HEK293T (cell line): Measurements from ENCODE around the gene SYT13.

Experiments used
- CTCF ChIA-PET: fragments of 350-600 bp; formaldehyde crosslinking; extraction: SDS; loops from one replicate; lab custom pipeline; 2021; ENCODE audit warnings: antibody characterized with exemption, inconsistent platforms; lab: Yijun Ruan, JAX
- POLR2A ChIA-PET: fragments of 350-600 bp; formaldehyde crosslinking; extraction: SDS; loops from one replicate; lab custom pipeline; 2020; ENCODE audit warnings: antibody characterized with exemption, inconsistent platforms; lab: Yijun Ruan, JAX
- DNase-seq: peaks from one replicate; pipeline ENCODE4 v3.0.0; 2012; ENCODE audit warnings: mixed read lengths; ENCODE audit errors: extremely low spot score
- ARNT ChIP-seq: fragments of 450-650 bp; IDR thresholded peaks from 2 replicates; pipeline ENCODE4 v1.6.1; 2017; ENCODE audit warnings: mild to moderate bottlenecking
- BHLHE40 ChIP-seq: fragments of 450-650 bp; IDR thresholded peaks from 2 replicates; pipeline ENCODE4 v1.6.1; 2016; ENCODE audit warnings: mild to moderate bottlenecking, moderate library complexity, borderline replicate concordance
- CTBP1 ChIP-seq: fragments of 450-650 bp; IDR thresholded peaks from 2 replicates; pipeline ENCODE4 v1.6.1; 2016; ENCODE audit warnings: borderline replicate concordance
- ELF4 ChIP-seq: fragments of 450-650 bp; IDR thresholded peaks from 2 replicates; pipeline ENCODE4 v1.6.1; 2017; ENCODE audit warnings: antibody characterized with exemption
- FOXA1 ChIP-seq: fragments of 450-650 bp; IDR thresholded peaks from 2 replicates; pipeline ENCODE4 v1.6.1; 2016; ENCODE audit warnings: mild to moderate bottlenecking
- FOXK2 ChIP-seq: fragments of 450-650 bp; IDR thresholded peaks from 2 replicates; pipeline ENCODE4 v1.6.1; 2016; ENCODE audit warnings: mild to moderate bottlenecking
- FOXM1 ChIP-seq: fragments of 450-650 bp; IDR thresholded peaks from 2 replicates; pipeline ENCODE4 v1.6.1; 2017; ENCODE audit warnings: mild to moderate bottlenecking, borderline replicate concordance
- HDGF ChIP-seq: fragments of 450-650 bp; IDR thresholded peaks from 2 replicates; pipeline ENCODE4 v1.6.1; 2017; ENCODE audit warnings: antibody characterized with exemption, borderline replicate concordance
- L3MBTL2 ChIP-seq: fragments of 450-650 bp; conservative IDR thresholded peaks from 2 replicates; pipeline ENCODE4 v1.6.1; 2016; ENCODE audit warnings: mild to moderate bottlenecking
- LEF1 ChIP-seq: fragments of 450-650 bp; IDR thresholded peaks from 2 replicates; pipeline ENCODE4 v1.6.1; 2017; ENCODE audit warnings: mild to moderate bottlenecking, borderline replicate concordance
- NFRKB ChIP-seq: fragments of 450-650 bp; IDR thresholded peaks from 2 replicates; pipeline ENCODE4 v1.6.1; 2016; ENCODE audit warnings: mild to moderate bottlenecking, moderate library complexity
- SP1 ChIP-seq: fragments of 450-650 bp; IDR thresholded peaks from 2 replicates; pipeline ENCODE4 v1.6.1; 2017
- SUZ12 ChIP-seq: fragments of 450-650 bp; IDR thresholded peaks from 2 replicates; pipeline ENCODE4 v1.6.1; 2016; ENCODE audit warnings: mild to moderate bottlenecking
- TARDBP ChIP-seq: fragments of 450-650 bp; IDR thresholded peaks from 2 replicates; pipeline ENCODE4 v1.6.1; 2016
- ZNF384 ChIP-seq: fragments of 450-650 bp; IDR thresholded peaks from 2 replicates; pipeline ENCODE4 v1.6.1; 2016
- TF ChIP-seq, protein P1 (sequence below): fragments of 450-650 bp; IDR thresholded peaks from 2 replicates; pipeline ENCODE4 v1.6.1; 2016

The SYT13 gene

DNA sequence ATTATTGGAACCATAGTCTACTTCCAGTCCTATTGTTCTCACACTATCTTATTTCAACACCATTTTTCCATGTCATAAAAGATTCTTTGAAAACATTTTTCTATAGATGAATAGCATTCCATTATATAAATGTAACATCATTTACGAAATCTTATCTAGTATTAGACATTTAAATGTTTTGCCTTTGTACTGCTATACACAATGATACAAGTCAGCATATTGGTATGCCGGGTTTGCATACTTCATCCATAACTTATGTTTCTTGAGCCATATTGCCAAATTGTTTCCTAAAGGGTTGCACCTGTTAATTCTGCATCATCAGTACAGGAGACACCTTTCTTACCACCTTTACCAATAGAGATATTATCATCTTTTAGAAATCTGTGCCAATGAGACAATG lies 68.2 kb downstream of the SYT13 start:
- TF ChIP-seq CTBP1 (no peak), BHLHE40 (no peak)
- CTCF ChIA-PET: no interaction called here
- no peak for DNase-seq
- POLR2A ChIA-PET: no interaction called here

DNA sequence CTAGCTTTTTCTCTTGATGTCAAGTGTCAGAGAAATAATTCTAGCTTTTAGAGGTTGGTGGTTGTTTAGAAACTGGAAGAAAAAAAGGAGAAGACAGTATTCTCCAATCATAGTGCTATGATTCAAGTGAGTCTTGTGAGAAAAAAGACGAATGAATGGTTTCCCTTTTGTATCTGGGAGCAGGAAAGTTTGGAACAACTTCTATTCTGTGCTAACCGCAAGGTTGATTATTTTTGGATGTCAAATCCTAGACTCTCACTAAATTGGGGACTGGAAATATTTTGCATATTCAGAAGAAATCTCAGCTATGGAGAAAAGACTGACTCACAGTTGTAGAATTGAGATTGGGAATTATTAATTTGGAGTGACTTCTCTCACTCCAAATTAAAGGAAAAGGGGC lies 69.2 kb downstream of the SYT13 start:
- DNase-seq: no peak
- TF ChIP-seq SP1: no peak
- no peak for TF ChIP-seq ZNF384
- TF ChIP-seq CTBP1: no peak
- POLR2A ChIA-PET: no interaction called here
- CTCF ChIA-PET: no interaction called here

GRCh38 chr11:45216031-45216430 lies 70.1 kb downstream of the SYT13 start:
- POLR2A ChIA-PET: no interaction called here
- no peak for DNase-seq
- CTCF ChIA-PET: no interaction called here

DNA sequence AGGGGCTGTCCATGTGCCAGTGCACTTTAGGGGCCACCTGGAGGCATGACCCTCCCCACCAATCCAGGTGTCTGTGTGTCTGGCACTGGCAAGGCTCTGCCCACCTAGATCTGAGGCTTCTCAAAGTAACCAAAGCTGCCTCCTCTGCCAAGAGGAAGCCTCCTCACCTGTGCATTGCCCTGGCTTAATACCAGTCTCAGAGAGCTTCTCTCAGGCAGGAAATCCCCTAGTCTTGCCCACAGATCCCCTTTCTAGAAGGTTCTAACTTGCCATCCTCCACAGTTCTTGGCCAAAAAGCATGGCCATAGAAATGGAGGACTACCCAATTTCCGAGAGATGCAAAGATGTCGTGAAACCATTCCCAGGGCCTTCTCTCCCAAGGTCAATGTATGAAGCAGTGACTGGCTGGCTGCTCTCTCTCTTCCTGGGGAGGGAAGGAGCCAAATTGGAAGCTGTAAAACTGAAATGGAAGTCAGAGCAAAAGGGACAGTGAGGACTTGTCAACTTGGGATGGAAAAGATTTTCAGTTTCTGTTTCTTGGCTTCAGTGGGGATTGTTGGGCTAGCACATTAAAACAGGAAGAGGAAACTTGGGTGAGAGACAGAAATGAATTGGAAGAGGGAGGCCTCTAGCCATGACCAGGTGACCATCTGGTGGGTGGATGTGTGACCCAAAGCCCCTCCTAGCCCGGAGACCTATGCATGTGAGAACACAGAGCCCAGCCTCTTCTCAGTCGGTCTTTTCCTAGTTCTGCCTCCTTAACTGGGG lies 70.9 kb downstream of the SYT13 start:
- DNase-seq: no peak
- POLR2A ChIA-PET: no interaction called here
- CTCF ChIA-PET: no interaction called here
- no peak for TF ChIP-seq SUZ12
- no peak for TF ChIP-seq TARDBP
- TF ChIP-seq SP1: no peak
- TF ChIP-seq BHLHE40: no peak
- TF ChIP-seq FOXM1: no peak
- TF ChIP-seq NFRKB: no peak
- TF ChIP-seq, protein P1, sequence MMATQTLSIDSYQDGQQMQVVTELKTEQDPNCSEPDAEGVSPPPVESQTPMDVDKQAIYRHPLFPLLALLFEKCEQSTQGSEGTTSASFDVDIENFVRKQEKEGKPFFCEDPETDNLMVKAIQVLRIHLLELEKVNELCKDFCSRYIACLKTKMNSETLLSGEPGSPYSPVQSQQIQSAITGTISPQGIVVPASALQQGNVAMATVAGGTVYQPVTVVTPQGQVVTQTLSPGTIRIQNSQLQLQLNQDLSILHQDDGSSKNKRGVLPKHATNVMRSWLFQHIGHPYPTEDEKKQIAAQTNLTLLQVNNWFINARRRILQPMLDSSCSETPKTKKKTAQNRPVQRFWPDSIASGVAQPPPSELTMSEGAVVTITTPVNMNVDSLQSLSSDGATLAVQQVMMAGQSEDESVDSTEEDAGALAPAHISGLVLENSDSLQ: no peak
- TF ChIP-seq CTBP1: no peak
- no peak for TF ChIP-seq FOXA1
- no peak for TF ChIP-seq FOXK2
- TF ChIP-seq HDGF: no peak
- TF ChIP-seq L3MBTL2: no peak
- no peak for TF ChIP-seq LEF1
- TF ChIP-seq ELF4: no peak
- TF ChIP-seq ARNT: no peak
- no peak for TF ChIP-seq ZNF384

More at GRCh38 chr11:45216031-45216430, 70.1 kb downstream of the SYT13 start:
- TF ChIP-seq SUZ12: no peak
- TF ChIP-seq CTBP1: no peak
- TF ChIP-seq, protein P1: no peak
- TF ChIP-seq NFRKB: no peak
- TF ChIP-seq SP1: no peak
- no peak for TF ChIP-seq ARNT
- no peak for TF ChIP-seq ELF4
- no peak for TF ChIP-seq LEF1
- no peak for TF ChIP-seq BHLHE40
- TF ChIP-seq FOXM1: no peak
- no peak for TF ChIP-seq ZNF384
- TF ChIP-seq FOXK2: no peak
- TF ChIP-seq L3MBTL2: no peak
- no peak for TF ChIP-seq HDGF
- TF ChIP-seq TARDBP: no peak
- no peak for TF ChIP-seq FOXA1

GRCh38 chr11:45213717-45214116 lies 72.4 kb downstream of the SYT13 start:
- POLR2A ChIA-PET: no interaction called here
- DNase-seq: no peak
- no peak for TF ChIP-seq NFRKB
- no peak for TF ChIP-seq HDGF
- no peak for TF ChIP-seq CTBP1
- TF ChIP-seq ZNF384: no peak
- no peak for TF ChIP-seq FOXM1
- TF ChIP-seq BHLHE40: no peak
- TF ChIP-seq SP1: no peak
- no peak for TF ChIP-seq TARDBP
- no peak for TF ChIP-seq SUZ12
- TF ChIP-seq ELF4: no peak
- TF ChIP-seq L3MBTL2: no peak
- no peak for TF ChIP-seq LEF1
- TF ChIP-seq FOXK2: no peak
- TF ChIP-seq, protein P1: no peak
- CTCF ChIA-PET: no interaction called here

DNA sequence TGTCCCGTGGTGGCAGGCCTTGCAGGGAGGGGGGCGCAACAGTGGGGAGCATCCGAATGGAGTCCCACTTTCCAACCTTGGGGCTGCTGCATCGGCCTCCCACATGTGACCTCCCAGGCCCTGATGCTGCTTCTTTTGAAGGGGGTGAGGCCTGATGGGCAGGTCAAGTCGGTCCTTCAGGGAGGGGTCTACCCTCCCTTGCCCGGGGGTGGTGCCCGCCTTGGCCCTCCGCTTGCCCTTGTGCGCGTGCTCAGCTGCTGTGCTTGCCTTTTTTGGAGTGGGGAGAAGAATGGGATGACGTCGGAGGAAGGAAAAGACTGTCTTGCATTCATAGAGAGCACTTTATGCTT lies 72.8 kb downstream of the SYT13 start:
- TF ChIP-seq FOXA1 (no peak), FOXM1 (no peak), TARDBP (no peak)
- TF ChIP-seq, protein P1: no peak
- CTCF ChIA-PET: interaction anchor here (1.3 kb wide), 1 partner anchor 103 kb away, joined by 3 read pairs; no protein-coding TSS in a partner anchor
- no peak for DNase-seq
- POLR2A ChIA-PET: no interaction called here
